ENCODE data around the gene MRPS27. TPM values are rescaled to one million over a fixed set of nuclear protein-coding genes. Genes with fewer than 3 reads are reported as not detected.

The MRPS27 gene
- polyA plus RNA-seq, 1 experiment = 98.3 TPM

DNA sequence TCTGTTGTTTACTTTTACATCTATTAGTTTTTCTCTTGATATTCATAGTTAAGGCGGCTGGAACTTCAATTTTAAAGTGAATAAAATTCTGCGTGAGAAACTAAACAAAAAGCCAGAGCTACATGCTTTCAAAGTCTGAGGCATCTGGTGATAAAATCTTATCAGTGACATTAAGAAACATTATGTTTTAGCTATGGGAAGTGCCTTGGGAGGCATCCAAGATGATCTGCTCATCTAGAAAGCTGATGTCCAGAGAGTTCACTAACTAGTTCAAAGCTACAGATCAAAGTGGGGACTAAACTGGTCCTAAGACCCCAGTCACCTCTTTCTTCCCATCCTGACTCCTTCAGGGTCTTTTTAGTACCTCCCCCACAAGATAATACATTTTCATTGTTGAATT, 37.2 kb downstream of the MRPS27 start:
- H3K27me3 ChIP-seq (ENCODE audit: control insufficient read depth, insufficient read depth, low read length) = no peaks in the 10 kb centered on the region
- peak; percentile 4 for DNase-seq (ENCODE audit: low read depth, low spot score)
- CTCF ChIA-PET = interaction anchor here (1.0 to 1.3 kb wide), 3 partner anchors 13 to 38 kb away, joined by 3 to 4 read pairs (median 4); no protein-coding TSS in a partner anchor
- no peak overlapping the region for H3K27ac ChIP-seq (ENCODE audit: low read depth, low read length)
- H3K4me3 ChIP-seq (ENCODE audit: low read depth, low read length) = no peak overlapping the region
- no peaks in the 10 kb centered on the region for H3K9me3 ChIP-seq (ENCODE audit: control insufficient read depth, insufficient read depth, low read length)
- no peak for TF ChIP-seq CTCF (IDR thresholded peaks at IDR 0.05; ENCODE audit: low read depth, low read length)
- POLR2A ChIA-PET = interaction anchor here (1.5 kb wide), 1 partner anchor 37 kb away, joined by 5 read pairs; the partner anchor contains the start of genes MRPS27 and PTCD2

- POLR2A ChIA-PET = interaction anchor here (0.5 to 1.5 kb wide), 6 partner anchors 33 to 501 kb away, joined by 3 to 7 read pairs (median 4); partner anchors contain the start of genes MRPS27 and PTCD2
- CTCF ChIA-PET = interaction anchor here (0.7 to 1.3 kb wide), 5 partner anchors 12 to 37 kb away, joined by 3 to 4 read pairs (median 4); no protein-coding TSS in a partner anchor
Measured at GRCh38 chr5:72281764-72282499, 38.1 kb downstream of the MRPS27 start.

GRCh38 chr5:72281430-72281763, 38.6 kb downstream of the MRPS27 start:
- no peak for DNase-seq (ENCODE audit: low read depth, low spot score)
- CTCF ChIA-PET = interaction anchor here (0.8 to 1.6 kb wide), 9 partner anchors 10 to 262 kb away, joined by 3 to 15 read pairs (median 4); no protein-coding TSS in a partner anchor
- Histone ChIP-seq H3K9me3 (ENCODE audit: control insufficient read depth, insufficient read depth, low read length) (peaks cover 4% of the 10 kb centered on the region), H3K4me3 (ENCODE audit: low read depth, low read length) (no peak overlapping the region), H3K27me3 (ENCODE audit: control insufficient read depth, insufficient read depth, low read length) (no peaks in the 10 kb centered on the region), H3K27ac (ENCODE audit: low read depth, low read length) (no peak overlapping the region)
- TF ChIP-seq CTCF (IDR thresholded peaks at IDR 0.05; ENCODE audit: low read depth, low read length) = no peak
- POLR2A ChIA-PET = interaction anchor here (0.9 to 1.5 kb wide), 4 partner anchors 33 to 144 kb away, joined by 3 to 5 read pairs (median 4); partner anchors contain the start of genes MRPS27 and PTCD2

More at GRCh38 chr5:72281764-72282499, 38.1 kb downstream of the MRPS27 start:
- Histone ChIP-seq H3K4me3 (ENCODE audit: low read depth, low read length) (no peak overlapping the region), H3K9me3 (ENCODE audit: control insufficient read depth, insufficient read depth, low read length) (no peaks in the 10 kb centered on the region), H3K27ac (ENCODE audit: low read depth, low read length) (no peak overlapping the region), H3K27me3 (ENCODE audit: control insufficient read depth, insufficient read depth, low read length) (no peaks in the 10 kb centered on the region)
- TF ChIP-seq CTCF (IDR thresholded peaks at IDR 0.05; ENCODE audit: low read depth, low read length) = no peak
- DNase-seq (ENCODE audit: low read depth, low spot score) = peak; percentile 74

DNA sequence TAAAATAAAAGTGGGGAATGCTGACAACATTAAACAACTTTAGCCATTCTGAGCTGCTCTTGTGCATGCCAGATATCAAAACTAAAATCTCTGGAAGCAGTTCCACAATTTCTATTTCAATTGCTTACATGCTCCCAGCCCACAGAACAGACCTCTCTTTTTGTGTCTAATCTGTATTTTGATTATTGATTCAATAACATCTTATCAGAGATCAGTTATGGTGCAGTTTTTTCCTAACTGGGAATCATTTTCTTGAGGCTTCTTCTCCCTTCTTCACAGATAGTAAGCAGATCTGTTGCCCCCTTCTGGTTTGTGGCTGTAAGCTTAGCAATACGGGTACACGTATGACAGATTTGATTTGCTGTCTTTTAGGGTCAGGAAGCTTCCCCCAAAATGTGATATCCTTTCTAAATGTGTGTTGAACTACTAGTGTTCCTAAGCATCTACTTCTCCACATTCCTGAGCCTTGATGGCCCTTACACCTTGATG, 39.4 kb downstream of the MRPS27 start:
- H3K27ac ChIP-seq (ENCODE audit: low read depth, low read length) = no peak overlapping the region
- no peak overlapping the region for H3K4me3 ChIP-seq (ENCODE audit: low read depth, low read length)
- TF ChIP-seq CTCF (IDR thresholded peaks at IDR 0.05; ENCODE audit: low read depth, low read length) = peak; percentile 73
- ChIA-PET CTCF (interaction anchor here (0.6 to 1.6 kb wide), 16 partner anchors 9 to 318 kb away, joined by 3 to 15 read pairs (median 3); no protein-coding TSS in a partner anchor), POLR2A (no interaction called here)
- no peak for DNase-seq (ENCODE audit: low read depth, low spot score)
- peaks cover 4% of the 10 kb centered on the region for H3K9me3 ChIP-seq (ENCODE audit: control insufficient read depth, insufficient read depth, low read length)
- no peaks in the 10 kb centered on the region for H3K27me3 ChIP-seq (ENCODE audit: control insufficient read depth, insufficient read depth, low read length)

Measured in AG04450 (cell line).